ENCODE measurements around the gene DDO.
"Not testable (repeated sequence)": the region's sequence is repeated elsewhere in the genome, so short reads cannot be mapped to it uniquely, and the experiment has no call there.

The DDO gene, protein sequence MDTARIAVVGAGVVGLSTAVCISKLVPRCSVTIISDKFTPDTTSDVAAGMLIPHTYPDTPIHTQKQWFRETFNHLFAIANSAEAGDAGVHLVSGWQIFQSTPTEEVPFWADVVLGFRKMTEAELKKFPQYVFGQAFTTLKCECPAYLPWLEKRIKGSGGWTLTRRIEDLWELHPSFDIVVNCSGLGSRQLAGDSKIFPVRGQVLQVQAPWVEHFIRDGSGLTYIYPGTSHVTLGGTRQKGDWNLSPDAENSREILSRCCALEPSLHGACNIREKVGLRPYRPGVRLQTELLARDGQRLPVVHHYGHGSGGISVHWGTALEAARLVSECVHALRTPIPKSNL

DNA sequence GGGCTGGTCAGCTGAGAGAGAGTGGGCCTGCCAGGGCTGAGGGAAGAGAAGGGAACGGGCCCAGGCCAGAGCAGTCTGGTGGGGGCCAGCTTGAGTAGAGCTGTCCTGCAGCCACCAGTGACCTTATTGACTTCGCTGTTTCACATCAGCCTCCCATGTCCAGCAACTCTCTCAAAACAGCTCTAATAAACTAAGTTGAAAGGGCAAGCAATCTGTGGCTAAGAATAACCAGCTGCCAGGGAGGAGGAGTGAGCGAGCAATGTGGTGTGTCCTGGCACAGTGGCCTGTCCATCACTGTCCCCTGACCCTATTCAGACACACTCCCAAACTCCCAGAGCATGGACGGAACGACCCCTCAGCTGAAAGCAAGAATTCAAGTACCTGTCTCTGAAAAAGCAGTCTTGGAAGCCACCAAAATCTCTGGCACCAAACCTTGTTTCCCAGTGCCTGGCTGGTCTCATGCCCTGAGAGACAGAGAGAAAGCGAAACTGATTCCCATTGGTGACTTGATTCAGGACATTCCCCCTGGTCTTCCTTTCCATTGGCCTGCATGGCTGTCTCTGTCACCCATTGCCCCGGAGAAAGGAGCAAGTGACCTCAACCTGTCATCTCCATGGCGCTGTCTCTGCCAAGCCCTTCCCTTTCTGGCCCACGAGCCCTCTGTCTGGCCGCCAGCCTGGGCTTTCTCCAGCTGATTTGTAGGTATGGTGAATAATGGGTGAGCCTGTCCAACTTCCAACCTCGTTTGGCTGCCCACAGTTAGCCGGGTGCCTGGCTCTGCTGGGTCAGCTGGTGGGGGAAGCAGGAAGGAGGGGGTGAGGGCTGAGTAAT lies at the start of gene DDO:
DDO (minus strand) TSS at position 490 of the 831 bp plus-strand sequence. CDS start 2,113 bp downstream, outside the sequence.
- DNase-seq = no peak

DNA sequence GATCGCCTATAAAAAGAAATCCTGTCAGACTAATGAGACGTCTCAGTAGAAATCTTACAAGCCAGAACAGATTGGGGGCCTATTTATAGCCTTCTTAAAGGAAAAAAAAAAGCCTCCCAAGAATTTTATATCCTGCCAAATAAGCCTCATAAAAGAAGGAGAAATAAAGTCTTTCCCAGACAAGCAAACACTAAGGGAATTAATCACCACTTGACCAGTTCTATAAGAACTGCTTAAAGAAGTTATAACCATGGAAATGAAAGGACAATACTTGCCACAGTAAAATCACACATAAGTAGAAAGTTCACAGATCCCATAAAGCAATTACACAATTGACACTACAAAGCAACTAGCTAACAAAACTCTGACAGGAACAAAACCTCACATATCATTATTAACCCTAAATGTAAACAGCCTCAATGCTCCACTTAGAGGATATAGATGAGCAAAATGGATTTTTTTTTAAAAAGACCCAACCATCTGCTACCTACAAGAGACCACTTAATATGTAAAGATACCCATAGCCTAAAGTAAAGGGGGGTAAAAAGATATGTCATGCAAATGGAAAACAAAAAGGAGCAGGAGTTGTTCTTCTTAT lies 47.6 kb upstream of the DDO start:
- no peak for DNase-seq

DNA sequence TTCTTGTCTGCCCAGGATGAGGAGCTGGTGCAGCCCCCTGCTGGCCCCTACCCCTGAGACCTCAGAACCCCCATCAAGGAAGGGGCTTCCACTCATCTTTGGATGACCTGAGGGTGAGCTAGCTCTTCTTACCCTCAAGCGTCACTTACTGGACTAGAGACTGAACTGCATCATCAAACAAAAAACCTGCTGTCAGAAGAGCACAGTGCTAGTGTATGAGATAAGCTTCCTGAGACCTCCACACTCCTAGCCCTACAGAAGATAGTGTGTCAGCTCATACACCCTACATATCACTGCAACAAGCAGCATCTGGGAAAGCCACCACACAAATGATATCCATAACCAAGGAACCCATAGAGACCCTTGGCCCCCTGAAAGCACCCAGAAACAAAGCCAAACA lies 46.0 kb upstream of the DDO start:
- DNase-seq = no peak

DNA sequence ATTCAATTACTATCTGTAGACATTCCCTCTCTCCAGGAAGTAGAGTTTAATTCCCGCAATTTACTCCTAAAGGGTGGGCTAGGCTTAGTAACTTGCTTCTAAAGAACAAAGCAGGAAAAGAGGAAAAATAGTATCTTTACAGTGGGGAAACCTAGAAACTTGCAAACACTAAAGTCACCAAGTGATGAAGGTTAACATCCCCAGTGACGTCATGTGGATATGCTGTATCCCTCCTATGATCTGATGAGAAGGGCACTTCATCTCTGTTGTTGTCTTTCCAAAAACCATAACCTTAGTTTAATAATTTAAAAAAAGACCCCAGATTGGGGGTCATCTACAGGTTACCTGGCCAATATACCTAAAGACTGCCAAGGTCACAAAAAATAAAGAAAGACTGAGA lies 43.8 kb upstream of the DDO start:
- DNase-seq = no peak

DNA sequence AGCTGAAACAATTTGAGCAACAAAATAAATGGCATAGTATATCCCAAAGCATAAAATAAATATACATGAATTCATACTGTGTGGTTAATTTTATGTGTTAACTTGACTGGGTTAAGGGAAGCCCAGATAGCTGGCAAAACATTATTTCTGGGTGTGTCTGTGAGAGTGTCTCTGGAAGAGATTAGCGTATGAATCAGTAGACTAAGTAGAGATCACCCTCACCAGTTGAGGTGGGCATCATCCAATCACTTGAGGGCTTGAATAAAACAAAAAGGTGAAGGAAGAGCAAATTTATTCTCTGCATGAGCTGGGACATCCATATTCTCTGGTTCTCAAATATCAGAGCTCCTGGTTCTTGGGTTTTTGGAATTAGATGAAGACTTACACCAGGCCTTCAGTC lies 43.1 kb upstream of the DDO start:
- DNase-seq = no peak

DNA sequence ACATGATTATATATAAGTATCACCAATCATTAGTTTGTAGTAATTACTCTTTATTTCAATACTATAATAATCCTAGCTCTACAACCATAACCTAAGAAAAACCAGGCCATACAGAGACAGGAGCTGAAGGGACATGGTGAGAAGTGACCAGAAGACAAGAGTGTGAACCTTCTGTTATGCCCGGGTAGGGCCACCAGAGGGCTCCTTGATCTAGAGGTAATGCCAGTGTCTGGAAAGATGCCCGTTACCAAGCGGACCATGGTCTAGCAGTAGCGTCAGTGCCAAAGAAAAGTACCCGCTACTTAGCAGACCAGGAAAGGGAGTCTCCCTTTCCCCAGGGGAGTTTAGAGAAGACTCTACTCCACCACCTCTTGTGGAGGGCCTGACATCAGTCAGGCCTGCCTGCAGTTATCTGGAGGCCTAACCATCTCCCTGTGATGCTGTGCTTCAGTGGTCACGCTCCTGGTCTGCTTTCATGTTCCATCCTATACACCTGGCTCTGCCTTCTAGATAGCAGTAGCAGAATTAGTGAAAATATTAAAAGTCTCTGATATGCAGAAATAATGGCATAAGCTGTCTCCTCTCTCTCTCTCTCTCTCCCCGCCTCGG lies 42.3 kb upstream of the DDO start:
- not testable (repeated sequence) for DNase-seq

DNA sequence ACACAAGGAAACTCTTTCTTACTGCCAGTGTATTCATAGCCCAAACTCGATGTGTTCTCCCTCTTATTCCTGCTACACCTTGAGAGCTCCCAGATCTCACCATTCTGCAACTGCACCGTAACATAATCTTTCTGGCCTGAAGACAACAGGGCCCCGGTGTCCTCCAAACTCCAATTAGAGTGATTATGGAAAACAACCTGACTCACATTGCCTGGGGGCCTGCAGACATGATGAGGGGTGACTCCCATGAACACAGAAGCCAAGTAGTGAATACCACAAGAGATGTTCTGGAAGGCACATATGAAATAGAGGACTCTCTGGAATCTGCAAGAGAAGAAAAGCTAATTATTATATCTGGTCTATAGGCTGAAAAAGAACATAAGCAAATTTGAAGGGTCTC lies 41.3 kb upstream of the DDO start:
- DNase-seq = peak; percentile 53

DNA sequence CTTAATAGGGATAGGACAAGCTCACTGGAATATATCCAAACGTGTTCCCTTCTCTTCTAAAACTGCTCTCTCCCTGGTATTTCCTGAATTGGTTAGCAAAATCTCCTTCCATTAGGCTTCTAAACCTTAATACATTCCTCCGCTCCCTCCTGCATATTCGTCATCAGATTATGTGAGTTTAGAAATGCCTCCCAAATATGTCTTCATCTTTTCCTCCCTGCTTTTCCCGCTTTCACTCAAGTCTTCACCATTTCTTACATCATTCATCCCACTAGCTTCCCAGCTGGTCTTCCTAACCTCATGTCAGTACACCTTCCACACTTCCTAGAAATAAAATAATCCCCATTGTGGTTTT lies 34.1 kb upstream of the DDO start:
- no peak for DNase-seq

DNA sequence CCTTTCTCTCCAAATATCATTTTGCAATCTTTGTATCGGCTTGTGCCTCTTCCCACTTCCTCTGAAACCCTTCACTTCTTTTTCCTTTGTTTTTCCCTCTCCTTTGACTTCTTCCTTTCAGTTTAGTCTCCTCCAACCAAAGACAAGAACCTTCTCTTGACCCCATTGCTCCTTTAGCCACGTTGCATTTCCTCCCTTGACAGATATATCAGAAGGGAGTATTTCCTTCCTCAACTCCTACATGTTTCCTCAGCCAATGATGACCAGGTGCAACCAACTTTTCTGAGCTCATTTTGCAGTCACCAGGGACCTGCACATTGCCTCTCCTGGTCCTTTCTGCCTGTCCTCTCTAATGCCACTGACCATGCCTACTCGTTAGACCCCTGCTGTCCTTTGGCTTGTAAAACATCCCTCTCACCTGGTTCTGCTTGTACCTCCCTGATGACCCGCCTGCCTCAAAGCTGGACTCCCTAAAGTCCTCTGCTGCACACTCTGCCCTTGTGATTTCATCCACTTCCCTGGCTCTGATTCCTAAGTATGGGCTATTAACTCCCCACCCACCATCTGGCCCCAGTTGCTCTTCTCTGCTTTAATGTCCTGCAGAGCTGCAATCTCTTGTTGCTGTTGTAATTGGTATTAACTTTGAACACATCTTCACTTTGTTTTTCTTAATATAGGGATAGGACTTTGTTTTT lies 33.6 kb upstream of the DDO start:
- DNase-seq = no peak

DNA sequence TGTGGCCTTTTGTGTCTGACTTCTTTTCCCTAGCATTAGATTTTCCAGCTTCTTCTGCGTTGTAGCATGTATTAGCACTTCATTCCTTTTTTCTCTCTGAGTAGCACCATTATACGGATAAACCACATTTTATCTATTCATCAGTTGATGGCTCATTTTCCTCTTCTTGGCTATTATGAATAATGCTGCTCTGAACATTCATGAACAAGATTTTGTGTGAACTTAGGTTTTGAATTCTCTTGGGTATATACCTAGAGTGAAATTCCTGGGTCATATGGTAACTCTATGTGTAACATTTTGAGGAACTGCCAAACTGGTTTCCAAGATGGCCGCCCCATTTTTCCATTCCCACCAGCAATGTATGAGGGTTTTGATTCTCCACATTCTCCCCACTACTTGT lies 32.4 kb upstream of the DDO start:
- DNase-seq = no peak

DNA sequence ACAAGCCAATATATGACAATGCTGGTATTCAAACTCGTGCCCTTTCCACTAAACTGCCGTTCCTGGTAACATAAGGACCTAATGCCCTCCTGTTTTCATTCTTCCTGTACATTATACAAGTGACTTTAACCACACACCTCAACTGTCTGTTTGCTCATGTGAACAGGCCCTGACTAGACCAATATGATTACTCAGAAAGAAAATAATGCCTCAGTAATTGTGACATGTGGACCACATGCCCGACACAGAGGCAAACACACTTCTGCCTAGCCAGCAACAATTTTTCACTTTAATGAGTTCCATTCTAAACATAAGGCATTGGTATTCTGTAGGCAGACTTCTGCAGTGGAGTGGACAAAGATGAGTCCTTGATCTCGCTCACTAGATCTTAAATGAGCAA lies 31.0 kb upstream of the DDO start:
- DNase-seq = no peak

DNA sequence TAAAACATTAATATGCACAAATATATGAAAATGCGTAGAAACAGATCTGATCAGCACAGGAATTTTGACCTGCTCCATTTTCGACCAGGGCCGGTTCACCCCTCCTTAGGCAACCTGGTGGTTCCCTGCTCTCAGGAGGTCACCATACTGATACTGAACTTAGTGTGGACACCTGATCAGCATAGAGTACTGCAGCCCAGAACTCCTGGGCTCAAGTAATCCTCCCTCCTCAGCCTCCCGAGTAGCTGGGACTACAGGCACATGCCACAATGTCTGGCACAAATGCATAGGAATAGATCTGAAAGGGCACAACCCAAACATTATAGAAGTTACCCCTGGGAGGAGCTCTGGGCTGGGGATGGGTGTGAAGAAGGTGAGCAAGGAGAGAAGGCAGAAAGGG lies 24.7 kb upstream of the DDO start:
- DNase-seq = no peak

DNA sequence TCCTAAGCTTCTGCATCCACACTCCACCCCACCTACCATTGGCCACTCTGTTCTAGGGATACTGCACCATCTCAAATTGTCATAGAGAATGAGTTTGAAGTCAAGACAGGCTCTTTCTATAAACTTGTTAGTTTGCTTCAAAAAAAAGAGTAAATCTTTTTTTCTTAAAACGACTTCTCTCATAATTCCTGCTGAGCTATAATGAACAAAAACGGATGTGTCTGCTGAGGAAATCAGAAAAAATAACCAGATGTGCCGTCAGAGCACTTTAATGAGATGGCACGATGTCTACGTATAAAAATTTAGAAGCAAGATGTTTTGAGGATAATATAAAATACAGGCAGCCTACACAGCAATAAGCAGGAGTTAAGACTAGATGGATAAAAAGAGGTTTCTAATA lies 24.0 kb upstream of the DDO start:
- no peak for DNase-seq

DNA sequence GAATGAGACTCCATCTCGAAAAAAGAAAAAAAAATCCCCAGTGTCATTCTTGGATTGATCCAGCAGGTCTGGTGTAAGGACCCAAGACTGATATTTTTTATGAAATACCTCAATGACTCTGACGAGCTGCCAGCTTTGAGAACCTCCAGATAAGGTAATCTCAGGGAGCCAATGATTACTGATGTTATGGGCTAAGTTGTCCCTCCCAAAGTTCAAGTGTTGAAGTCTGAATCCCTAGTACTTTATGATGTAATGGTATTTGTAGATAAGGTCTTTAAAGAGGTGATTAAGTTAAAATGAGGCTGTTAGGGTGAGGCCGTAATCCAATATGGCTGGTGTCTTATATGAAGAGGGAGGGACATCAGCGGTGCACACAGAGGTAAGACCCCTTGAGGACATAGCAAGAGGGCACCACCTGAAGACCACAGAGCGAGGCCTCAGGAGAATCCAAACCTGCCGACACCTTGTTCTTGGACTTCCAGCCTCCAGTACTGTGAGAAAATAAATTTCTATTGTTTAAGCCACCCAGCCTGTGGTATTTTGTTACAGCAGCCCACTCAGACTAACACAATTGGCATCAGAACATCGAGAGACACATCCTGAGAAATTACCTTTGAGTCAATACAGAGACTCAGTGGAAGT lies 19.7 kb upstream of the DDO start:
- DNase-seq = no peak

DNA sequence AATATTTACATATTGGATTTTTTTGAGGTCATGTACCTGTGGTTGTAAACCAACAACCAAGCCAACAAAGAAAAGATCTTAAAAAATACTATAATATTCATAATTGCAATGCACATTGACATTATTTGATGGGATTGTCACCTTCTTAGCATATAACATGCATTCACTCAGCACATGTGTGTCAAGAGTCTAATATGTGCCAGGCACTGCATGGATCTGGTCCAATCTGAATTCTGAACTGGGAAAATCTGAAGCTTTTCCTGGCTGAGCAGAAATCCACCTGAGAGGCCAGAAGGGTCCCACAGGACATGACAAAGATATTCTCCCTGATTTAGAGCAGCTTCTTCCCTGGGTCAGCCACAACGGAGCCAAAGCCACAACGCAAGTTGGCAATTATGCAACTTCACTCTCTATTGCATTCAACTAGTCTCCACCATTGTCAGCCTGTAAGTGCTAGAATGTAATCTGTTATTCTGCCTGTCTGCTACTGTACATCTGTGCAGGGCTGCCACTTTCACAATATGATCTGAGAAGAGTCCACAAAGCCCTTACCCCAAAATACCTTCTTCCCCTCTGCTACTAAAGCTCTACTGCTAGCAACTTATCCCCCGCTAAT lies 17.0 kb upstream of the DDO start:
- DNase-seq = no peak

DNA sequence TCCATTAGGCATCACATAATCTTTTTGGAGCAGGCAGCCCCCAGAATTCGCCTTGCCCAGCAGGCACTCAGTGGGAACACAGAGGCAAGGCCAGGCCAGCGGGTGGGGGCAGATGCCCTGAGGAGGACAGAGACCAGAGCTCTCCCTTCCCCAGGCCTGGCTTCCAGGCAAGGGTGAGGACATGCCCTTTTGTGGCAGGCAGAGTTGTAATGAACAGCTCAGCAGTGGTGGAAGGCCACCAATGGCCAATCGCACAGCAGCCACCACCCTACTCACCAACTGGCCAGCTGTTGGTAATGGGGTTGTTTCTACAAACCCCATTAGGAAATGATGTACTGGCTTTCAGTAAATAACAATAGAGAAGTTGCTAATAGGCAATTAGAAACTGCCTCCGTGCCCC lies 15.4 kb upstream of the DDO start:
- no peak for DNase-seq

DNA sequence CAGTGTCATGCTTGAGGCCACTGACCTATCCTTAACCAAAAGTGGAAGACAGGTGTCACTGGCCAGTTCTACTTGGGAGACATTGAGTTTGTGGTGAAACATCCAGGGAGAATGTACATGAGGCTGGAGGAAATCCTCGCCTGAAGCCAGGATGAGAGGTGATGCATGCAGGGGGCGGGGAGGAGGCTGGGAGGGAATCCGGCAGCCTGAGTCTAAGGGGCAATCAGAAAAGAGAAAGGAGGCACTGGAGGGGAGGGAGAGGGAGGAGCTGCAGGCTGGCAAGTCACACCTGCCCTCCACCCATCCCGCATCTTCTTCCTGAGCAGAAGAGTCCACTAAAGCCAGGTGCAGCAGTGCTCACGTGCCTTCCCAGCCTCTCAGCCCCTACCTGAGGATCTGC lies 14.9 kb upstream of the DDO start:
- no peak for DNase-seq

DNA sequence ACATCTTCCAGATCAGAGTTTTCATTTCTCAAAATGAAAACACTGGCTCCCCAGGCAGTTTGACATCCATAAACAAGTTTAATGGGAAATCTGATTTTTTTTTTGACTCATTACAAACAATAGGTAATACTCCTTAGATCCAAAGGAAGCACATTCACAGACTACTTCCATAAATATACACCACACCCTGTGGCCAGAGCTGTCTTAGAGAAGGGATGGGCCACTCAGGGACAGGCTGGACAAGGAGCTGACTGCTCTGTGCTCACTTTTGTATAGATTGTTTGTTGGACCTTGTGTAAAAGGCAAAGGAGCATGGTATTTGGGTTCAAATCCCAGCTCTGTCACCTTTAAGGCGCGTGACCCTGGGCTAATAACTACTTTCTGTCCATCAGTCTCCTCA lies 12.8 kb upstream of the DDO start:
- DNase-seq = no peak

DNA sequence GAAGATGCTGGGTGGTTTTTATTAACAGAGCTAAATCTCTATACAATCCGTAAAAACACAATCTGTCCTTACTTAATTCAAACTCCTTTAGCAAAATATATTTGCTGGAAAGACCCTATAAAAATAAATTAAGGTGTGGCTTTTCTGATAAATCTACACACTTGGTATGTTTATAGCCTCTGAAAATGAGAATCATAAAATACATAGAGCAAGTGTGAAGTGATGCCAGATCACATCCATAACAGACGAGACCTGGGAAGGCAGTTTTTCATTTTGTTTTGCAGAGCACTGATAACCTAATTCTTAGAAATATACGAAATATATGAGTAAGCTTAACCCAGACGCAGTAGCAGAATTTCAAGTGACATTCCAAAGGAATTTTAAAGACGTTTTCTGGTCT lies 10.4 kb upstream of the DDO start:
- no peak for DNase-seq

DNA sequence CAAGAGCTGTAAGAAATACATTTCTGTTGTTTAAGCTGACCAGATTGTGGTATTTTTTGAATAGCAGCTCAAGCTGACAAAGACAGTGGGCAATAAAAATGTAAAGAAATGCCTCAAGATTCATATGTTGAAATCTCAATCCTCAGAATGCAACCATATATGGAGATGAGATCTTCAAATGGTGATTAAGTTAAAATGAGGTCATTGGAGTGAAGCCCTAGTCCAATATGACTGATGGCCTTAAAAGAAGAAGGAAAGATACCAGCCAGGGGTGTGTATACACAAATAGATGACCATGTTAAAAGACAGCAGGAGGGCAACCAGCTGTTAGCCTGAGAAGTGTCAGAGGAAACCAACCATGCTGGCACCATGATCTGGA lies 7.1 kb upstream of the DDO start:
- DNase-seq = no peak

DNA sequence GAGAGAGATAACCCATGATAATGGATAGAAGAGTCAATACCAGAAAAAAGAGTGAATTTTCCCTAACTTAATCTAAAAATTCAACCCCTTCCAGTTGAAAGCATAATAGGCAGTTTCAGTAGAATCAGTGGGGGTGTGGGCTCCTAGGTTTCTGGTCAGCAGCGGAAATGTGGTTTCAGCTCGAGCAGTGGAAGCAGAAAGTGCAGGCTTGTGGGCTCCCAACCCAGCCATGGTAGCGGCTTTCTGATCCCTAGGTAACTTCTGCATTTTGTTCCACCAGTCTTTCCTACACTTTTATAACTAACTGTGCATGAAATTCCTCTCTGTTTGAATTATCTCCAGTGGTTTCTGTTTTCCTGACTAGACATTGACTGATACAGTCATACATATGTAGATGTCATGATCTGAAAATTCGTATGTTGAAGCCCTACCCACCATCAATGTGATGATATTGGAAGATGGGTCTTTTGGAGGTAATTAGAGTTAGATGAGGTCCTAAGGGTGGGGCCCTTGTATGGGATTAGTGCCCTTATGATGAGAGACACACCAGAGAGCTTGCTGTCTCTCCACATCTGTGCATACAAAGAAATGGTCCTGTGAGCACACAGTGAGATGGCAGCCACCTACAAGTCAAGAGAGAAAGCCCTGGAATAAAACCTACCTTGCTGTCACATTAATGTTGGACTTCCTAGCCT lies 6.5 kb upstream of the DDO start:
- no peak for DNase-seq

Measured in T1000 (cell line).